NT2/D1 (cell line): ENCODE results near the gene IL1RAP.
A peak's percentile ranks its signal among the peaks of the same experiment; 100 is the strongest.

Experiments used
- SUZ12 ChIP-seq: IDR thresholded peaks from 2 replicates; pipeline ENCODE4 v1.6.1; 2011; ENCODE audit not compliant: insufficient read length, insufficient read depth; ENCODE audit errors: extremely low read depth
- YY1 ChIP-seq: IDR thresholded peaks from 2 replicates; pipeline ENCODE4 v1.6.1; 2011; ENCODE audit not compliant: insufficient read length, insufficient read depth
- ZNF274 ChIP-seq: IDR thresholded peaks from 2 replicates; pipeline ENCODE4 v1.6.1; 2011; ENCODE audit warnings: mild to moderate bottlenecking, low read depth, low read length

DNA sequence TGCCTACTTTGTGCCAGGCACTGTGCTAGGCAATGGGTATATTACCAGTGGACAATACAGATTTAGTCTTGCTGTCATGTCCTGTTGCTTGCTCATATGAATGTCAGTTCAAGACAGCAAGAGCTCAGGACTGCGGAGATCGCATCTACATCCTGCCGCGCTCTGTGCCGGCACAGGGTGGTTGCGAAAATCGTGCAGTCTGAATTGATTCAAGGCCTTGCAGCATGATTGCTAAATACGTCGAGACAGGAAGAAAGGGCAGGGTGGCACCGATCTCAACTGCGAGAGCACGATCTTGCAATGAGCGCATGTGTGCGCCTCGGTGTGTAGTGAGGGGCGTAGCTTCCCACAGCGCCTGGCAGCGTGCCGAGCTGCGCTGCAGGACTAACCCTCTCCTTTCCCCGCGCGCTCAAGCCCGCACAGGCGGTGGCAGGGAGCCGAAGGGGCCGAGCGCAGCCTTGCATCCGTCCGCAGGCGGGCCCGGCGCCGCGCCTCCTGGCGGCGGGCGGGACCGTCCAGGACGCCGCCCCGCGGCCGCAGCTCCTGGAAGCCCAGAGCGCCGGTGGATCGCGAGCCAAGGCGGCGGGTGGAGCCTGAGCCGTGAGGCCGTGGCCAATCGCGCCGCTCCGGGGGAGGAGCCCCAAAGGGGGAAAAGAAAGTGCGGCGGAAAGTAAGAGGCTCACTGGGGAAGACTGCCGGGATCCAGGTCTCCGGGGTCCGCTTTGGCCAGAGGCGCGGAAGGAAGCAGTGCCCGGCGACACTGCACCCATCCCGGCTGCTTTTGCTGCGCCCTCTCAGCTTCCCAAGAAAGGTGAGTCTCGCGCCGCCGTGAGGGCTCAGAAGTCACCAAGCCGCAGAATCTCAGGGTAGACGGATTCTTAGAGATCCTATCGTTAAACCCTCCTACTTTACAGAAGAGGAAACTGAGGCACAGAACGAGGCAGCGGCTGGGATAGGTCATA, at the start of gene IL1RAP:
- peak; percentile 57 for TF ChIP-seq SUZ12
- no peak for TF ChIP-seq YY1
- TF ChIP-seq ZNF274: no peak
